ENCODE measurements around the gene HLA-A.
"Not testable (repeated sequence)": the region's sequence is repeated elsewhere in the genome, so short reads cannot be mapped to it uniquely, and the experiment has no call there.

The HLA-A gene

DNA sequence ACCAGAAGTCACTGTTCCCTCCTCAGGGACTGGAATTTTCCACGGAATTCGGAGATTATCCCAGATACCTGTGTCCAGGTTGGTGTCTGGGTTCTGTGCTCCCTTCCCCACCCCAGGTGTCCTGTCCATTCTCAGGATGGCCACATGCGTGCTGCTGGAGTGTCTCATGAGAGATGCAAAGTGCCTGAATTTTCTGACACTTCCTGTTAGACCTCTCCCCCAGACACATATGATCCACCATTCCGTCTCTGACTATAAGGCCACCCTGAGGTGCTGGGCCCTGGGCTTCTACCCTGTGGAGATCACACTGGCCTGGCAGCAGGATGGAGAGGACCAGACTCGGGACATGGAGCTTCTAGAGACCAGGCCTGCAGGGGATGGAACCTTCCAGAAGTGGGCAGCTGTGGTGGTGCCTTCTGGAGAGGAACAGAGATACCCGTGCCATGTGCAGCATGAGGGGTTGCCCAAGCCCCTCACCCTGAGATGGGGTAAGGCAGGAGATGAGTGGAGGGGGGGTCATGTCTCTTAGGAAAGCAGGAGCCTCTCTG, 14.4 kb upstream of the HLA-A start:
- H3K27ac ChIP-seq: peak overlapping the region in 1 of 21 experiments; percentile 92
- peak overlapping the region in 1 of 7 experiments; percentile 64 for H3K4me3 ChIP-seq

DNA sequence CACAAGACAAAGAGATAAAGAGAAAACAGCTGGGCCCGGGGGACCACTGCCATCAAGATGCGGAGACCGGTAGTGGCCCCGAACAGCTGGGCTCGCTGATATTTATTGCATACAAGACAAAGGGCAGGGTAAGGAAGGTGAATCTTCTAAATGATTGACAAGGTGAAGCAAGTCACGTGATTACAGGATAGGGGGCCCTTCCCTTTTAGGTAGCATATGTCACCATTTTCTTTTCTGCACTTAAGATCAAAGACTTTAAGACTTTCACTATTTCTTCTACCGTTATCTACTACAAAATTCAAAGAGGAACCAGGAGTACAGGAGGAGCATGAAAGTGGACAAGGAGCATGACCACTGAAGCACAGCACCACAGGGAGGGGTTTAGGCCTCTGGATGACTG, 12.3 kb upstream of the HLA-A start:
- not testable (repeated sequence) for H3K27ac ChIP-seq, H3K4me3 ChIP-seq

DNA sequence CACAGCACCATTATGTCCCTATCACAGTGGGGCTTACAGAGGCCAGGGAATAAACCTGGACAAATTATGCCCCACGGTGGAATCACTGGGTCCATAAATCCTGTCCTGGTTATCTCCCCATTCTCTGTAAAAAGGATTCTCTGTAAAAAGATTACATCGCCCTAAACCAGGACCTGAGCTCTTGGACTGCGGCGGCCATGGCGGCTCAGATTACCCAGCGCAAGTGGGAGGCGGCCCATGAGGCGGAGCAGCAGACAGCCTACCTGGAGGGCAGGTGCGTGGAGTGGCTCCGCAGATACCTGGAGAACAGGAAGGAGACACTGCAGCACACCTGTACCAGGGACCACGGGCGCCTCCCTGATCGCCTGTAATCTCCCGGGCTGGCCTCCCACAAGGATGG, 8.4 kb upstream of the HLA-A start:
- no peak overlapping the region for H3K27ac ChIP-seq
- no peak overlapping the region for H3K4me3 ChIP-seq

GRCh38 chr6:29935273-29935955, 6.9 kb upstream of the HLA-A start:
- H3K27ac ChIP-seq: no peak overlapping the region
- H3K4me3 ChIP-seq: no peak overlapping the region

DNA sequence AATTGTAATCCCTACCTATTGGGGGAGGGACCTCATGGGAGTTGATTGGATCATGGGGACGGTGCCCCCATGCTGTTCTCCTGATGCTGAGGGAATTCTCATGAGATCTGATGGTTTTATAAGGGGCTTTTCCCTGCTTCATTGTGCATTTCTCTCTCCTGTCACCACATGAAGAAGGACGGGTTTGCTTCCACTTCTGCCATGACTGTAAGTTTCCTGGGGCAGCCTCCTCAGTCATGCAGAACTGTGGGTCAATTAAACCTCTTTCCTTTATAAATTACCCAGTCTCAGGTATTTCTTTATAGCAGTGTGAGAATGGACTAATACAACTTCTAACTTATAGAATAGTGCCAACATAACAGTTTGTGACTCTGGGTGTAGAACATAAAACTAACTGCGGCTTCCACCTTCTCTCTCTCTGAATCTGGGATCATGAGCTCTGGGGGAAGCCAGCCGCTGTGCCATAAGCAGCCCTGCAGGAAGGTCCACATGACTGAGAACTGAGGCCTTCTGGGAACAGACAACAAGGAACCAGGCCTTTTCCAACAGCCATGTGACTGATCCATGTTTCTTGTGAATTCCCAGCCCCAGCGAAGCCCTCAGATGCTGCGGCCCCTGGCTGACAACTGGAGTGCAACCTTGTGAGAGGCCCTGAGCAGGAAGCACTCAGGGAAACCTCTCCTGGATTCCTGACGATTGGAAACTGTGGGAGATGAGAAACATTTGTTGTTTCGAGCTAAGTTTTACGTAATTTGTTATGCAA, 3.4 kb upstream of the HLA-A start:
- Histone ChIP-seq H3K27ac (no peak overlapping the region), H3K4me3 (no peak overlapping the region)

GRCh38 chr6:29941016-29941415, 1.3 kb upstream of the HLA-A start:
- Histone ChIP-seq H3K4me3 (no peak overlapping the region), H3K27ac (peak overlapping the region in 5 of 21 experiments; percentile 21 to 97 (median 92))

DNA sequence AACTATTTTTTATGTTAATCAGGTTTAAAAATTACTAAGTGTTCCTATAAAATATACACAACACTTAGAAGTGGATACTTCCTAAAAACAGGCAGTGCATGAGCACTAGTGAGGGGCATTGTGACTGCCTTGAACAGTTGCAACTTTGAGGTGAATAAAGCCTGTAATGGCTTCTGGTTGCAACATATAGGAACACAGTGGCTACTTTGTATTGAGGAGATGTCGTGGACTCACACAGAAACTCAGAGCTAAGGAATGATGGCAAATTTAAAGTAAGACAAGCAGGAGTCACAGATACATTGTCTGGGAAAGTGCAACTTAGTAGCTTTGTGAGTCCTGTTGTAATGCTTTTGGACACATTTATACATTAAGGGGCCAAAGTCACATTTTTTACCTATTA, 861 bp upstream of the HLA-A start:
- Histone ChIP-seq H3K27ac (peak overlapping the region in 20 of 21 experiments; percentile 50 to 97 (median 89)), H3K4me3 (peak overlapping the region in 5 of 7 experiments; percentile 41 to 99 (median 73))

GRCh38 chr6:29941916-29942274, 437 bp upstream of the HLA-A start:
- Histone ChIP-seq H3K4me3 (peak overlapping the region; percentile 41 to 99 (median 72)), H3K27ac (peak overlapping the region in 20 of 21 experiments; percentile 50 to 97 (median 89))

- H3K4me3 ChIP-seq: peak overlapping the region; percentile 41 to 99 (median 72)
- peak overlapping the region in 20 of 21 experiments; percentile 46 to 97 (median 89) for H3K27ac ChIP-seq
These were observed 978 bp downstream of the HLA-A start for GRCh38 chr6:29943053-29943966.

DNA sequence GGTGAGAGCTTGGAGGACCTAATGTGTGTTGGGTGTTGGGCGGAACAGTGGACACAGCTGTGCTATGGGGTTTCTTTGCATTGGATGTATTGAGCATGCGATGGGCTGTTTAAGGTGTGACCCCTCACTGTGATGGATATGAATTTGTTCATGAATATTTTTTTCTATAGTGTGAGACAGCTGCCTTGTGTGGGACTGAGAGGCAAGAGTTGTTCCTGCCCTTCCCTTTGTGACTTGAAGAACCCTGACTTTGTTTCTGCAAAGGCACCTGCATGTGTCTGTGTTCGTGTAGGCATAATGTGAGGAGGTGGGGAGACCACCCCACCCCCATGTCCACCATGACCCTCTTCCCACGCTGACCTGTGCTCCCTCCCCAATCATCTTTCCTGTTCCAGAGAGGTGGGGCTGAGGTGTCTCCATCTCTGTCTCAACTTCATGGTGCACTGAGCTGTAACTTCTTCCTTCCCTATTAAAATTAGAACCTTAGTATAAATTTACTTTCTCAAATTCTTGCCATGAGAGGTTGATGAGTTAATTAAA, 3.0 kb downstream of the HLA-A start:
- peak overlapping the region in 5 of 7 experiments; percentile 27 to 99 (median 73) for H3K4me3 ChIP-seq
- no peak overlapping the region for H3K27ac ChIP-seq

DNA sequence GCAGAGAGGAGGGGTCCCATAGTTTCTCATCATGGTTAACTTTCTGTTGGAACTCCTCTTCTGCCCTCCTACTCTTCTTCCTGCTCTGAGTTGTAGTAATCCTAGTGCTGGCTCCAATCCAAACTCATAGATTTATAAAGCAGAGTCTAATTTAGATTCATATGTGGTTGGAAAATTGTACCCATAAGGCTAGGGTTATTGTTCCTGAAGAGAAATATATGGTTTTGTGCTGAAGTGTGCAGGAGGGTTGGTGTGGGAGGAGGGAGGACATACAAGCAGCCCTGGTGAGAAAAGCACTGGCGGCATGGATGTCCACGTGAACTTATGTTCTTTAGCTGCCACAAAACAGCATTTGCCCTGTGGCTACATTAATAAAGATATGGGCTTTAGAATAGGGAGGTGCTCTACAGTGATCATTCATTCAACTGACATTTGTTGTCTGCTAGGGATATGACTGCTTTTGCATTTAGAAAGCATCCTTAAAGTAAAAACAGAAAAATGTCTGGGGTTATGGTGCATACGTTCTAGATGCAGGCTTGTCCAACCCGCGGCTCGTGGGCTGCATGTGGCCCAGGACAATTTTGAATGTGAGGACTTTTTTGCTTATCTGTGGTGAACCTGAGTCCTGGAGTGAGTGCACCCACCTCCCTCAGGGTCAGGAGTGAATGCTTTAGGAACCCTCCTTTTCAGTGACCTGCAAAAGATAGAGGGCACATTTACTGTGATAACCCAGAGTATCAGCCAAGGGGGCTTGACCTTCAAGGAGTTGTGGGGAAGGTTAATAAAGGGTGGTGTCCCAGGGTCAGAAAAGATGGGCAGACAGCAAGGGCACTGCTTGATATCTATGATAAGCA, 4.1 kb downstream of the HLA-A start:
- H3K27ac ChIP-seq: no peak overlapping the region
- H3K4me3 ChIP-seq: no peak overlapping the region

DNA sequence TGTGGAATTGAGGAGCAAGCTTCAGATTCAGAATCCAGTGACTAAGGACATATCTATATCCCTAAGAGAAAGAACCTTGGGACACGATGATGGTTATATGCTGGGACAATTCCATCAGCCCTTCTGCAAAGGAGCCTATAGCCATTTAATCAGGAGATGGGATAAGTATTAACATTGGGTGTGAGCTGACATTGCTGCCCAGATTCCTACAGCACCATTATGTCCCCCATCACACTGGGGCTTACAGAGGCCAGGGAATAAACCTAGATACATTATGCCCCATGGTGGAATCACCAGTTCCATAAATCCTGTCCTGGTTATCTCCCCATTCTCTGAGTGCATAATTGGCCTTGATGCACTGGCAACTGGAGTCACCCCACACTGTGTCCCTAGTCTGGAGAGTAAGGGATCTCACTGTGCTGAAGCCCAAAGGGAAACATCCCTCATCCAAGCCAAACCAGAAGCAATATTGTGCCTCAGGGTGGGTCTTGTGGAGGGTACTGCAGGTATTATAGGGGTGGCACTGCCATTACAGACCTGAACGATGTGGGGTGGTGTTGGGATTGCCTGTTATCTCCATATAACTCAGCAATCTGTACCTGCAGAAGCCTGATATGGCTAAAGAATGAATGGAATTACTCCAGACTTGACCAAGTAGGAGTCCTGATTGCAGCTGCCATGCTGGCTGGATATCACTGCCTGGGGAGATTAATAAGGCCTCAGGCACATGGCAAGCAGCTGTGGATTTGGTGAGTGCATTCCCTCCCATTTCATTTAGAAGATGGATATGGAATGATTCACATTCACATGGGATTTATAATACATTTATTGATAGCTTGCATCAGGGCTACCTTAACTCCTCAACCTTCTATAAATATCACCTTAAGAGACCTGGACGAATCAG, 5.0 kb downstream of the HLA-A start:
- no peak overlapping the region for H3K4me3 ChIP-seq
- H3K27ac ChIP-seq: no peak overlapping the region

GRCh38 chr6:29948277-29948676, 5.9 kb downstream of the HLA-A start:
- H3K27ac ChIP-seq: no peak overlapping the region
- H3K4me3 ChIP-seq: no peak overlapping the region

DNA sequence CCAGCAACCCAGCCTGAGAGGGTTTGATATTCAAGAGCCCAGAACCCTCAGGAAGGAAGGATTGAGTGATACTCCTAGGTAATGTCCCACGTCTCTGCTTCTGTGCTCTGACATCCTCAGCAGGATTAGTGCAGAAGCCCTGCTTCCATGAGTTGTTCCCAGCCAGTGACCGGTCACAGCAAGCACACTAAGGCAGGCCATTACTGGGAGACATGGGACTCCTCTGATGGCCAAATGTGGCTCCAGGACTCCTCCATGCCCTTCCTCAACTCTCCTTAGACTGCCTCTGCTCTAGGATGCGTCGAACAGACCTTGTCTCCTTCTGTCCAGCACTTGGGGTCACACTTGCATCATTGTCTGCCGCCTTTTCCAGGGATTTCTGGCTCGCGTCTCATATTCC, 7.6 kb downstream of the HLA-A start:
- H3K27ac ChIP-seq: no peak overlapping the region
- no peak overlapping the region for H3K4me3 ChIP-seq

GRCh38 chr6:29951882-29952281, 9.6 kb downstream of the HLA-A start:
- H3K4me3 ChIP-seq: no peak overlapping the region
- H3K27ac ChIP-seq: no peak overlapping the region

DNA sequence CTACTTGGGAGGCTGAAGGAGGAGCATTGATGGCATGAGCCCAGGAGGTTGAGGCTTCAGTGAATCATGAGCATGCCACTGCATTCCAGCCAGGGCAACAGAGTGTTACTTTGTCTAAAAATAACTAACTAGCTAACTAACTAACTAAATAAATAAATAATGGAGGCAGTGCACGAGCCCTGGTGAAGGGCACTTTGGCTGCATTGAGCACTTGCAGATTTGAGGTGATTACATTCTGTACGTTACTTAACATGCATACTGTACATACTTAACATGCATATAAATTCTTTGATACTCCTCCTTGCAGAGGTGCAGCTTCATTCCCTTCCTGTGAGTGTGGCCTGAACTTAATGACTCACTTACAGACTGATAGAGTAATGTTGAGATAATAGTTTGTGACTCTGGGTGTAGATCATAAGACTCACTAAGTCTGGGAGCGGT, 10.7 kb downstream of the HLA-A start:
- no peak overlapping the region for H3K4me3 ChIP-seq
- H3K27ac ChIP-seq: no peak overlapping the region

DNA sequence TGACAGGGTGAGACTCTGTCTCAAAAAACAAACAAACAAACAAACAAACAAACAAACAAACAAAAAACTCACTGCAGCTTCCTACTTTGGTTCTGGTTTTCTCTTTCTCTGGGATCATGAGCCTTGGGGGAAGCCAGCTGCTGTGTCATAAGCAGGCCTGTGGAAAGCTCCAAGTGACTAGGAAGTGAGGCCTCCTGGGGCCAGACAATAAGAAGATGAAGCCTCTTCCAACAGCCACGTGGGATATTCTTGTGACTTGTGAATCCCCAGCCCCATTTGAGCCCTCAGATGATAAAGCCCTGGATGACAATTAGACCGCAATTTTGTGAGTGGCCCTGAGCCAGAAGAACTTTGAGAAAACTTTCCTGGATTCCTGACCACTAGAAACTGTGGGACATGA, 11.4 kb downstream of the HLA-A start:
- Histone ChIP-seq H3K27ac (no peak overlapping the region), H3K4me3 (no peak overlapping the region)

- Histone ChIP-seq H3K27ac (no peak overlapping the region), H3K4me3 (no peak overlapping the region)
These were observed 11.9 kb downstream of the HLA-A start for GRCh38 chr6:29954272-29954671.
